GM21717 (cell line): ENCODE measurements around the gene USP13.

Experiments used
- ATAC-seq: cut with Tn5 transposase; IDR thresholded peaks from one replicate; pipeline ENCODE4 v1.9.1; 2021; ENCODE audit warnings: mild to moderate bottlenecking, moderate library complexity; ENCODE audit not compliant: unreplicated experiment

The USP13 gene

DNA sequence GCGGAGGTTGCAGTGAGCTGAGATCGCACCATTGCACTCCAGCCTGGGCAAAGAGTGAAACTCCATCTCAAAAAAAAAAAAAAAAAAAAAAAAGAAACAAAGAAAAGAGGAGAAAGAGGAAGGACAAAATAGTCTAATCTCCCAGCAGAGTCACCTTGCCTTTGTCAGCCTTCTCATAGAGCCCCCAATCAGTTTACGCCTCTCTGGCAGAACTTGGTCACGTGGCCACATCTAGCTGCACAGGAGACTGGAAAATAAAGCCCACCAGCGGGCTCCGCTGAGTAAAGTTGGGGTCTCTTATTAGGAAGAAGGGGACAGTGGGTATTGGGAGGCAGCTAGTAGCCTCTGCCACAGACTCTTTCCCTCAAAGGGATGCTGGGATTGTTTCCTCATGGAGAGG lies 41.9 kb downstream of the USP13 start:
- ATAC-seq = no peak

DNA sequence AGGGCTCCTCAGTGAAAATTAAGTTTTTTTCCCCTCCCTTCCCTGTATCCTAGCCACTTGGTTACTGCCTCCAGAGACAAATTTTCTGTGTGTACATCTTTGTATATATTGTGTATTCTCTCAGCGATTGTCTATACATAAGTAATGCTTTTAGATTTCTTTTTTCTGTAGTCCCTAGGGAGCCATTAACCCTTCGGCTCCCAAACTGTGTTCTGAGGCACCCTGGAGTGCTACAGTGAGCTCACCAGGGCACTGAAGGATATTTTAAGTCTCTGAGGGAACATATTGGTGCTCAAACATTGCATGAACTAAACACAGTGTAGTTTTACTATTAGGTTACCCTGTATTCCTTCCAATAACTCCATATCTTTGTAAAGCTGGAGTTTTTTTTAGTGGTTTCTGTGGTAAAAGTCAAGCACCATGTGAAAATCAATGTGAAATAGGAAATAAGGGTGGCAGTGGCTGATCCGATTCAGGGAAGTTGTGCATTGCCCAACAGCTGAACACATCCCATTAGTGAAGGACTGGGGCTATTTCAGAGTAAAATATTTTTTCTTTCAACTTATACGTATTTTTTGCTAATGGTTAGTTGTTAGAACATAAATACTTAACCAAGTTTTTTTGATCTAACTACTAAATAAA lies 43.0 kb downstream of the USP13 start:
- no peak for ATAC-seq

DNA sequence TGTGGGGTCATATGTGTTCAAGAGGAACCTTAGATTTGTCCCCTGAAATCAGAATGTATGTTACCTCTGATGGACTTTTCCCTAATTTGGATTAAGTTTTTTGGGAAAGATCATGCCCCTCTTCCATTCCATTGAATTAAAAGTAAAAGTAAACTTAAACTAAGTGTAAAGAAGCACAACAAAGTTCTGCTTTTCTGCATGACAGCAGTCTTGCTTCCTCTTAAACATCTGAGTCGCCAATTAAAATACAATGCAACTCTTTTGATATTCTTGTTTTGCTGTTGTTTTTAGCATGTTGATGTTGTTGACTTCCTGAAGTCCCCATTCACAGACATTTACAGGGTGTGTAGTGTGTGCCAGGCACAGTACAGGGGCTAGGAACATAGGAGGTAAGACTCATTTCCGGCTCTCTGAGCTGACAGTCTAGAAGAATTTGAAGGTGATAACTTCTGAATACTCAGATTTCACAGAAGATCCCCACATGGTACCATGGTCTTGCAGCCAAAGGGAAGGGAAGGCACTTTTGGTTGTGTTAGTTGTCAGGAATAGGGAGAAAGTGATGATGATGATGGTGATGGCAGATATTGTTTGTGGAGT lies 45.0 kb downstream of the USP13 start:
- ATAC-seq = no peak

DNA sequence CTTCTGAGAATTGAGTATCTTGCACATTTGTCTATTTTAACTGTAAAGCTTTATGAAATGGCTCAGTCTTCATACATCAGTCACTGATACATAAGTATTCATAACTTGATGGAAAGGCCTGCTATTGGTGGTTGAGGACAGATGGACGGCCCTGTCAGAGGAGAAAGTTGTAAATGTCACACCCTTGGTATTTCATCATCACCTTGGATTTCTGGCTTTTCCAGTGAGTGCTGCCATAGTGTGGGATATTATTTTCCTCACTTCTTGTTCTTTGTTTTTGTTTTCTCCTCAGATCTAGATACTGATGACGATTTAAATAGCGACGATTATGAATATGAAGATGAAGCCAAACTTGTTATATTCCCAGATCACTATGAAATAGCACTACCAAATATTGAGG lies 47.9 kb downstream of the USP13 start:
- no peak for ATAC-seq

DNA sequence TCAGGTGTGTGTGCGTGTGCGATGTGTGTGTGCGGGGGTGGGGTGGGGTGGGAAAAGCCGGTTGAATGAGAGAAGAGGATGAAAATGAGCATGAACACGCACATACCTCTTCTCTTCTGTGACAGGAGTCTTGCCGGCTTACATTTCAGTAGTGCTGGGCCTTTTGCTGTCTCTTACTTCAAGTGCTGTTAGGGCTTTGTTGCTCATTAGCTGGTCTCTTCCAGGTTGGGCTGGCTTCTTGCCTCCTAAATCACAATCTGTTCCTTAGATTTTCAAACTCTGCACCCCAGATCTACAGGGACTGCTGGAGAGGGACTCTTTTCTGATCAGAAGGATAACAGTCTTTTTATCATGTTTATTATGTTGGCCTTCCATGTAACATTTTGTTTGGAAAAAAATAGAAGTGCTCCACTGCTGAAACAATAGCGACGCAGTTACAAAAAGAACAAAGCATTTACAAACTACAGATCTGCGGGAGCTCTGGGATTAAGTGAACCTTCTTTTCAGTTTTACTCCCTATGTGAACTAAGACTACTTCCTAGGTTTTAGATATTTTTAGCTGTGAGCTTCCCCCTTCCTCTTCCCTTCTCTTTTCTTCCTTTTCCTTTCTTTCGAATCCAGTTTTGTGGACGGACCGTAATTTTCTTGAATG lies 48.5 kb downstream of the USP13 start:
- no peak for ATAC-seq

DNA sequence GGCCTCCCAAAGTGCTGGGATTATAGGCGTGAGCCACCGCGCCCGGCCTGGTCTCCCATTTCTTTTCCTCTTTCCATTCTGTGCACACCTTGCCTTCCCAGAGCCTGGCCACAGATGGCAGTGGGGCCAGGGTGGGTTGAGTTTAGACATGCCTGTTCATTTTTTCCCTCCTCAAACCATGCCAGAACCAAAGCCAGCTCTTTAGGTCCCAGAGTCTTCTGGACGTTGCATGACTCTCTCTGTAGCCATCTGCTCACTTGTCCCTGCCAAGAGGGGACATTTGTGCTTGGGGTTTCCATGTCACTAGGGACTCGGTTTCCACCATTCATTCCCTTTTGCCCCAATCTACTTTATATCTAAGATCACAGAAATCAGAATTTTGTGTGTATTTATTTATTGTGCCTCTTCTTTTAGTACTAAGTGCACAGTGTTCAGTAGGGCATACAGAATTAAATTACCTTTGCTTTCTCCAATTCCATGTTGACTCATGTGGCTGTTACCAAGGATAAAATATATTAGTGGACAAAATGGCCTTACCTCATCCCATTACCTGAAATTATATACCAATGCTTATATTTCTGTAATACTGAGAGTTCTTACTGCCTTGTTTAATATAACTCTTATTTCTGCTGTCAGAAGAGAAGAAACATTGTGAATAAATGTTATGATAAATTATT lies 49.6 kb downstream of the USP13 start:
- no peak for ATAC-seq

DNA sequence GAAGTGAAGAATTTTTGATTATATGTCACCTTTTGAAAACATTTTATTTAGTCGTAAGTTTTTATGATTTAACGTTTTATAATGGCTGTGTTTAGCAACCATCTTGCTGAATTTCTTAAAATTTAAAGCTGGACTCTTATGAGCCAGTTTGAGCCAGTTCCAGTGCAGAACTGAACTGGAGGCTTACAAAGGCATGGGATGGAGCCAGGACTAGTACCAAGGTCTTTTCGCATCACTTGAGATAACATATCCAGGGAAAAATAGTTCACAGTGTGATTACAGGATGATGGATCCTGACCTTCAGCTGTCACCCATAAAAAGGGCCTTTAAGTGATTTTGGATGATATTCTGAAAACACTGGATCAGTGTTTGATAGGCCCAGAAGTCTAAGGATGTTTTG lies 51.0 kb downstream of the USP13 start:
- no peak for ATAC-seq

DNA sequence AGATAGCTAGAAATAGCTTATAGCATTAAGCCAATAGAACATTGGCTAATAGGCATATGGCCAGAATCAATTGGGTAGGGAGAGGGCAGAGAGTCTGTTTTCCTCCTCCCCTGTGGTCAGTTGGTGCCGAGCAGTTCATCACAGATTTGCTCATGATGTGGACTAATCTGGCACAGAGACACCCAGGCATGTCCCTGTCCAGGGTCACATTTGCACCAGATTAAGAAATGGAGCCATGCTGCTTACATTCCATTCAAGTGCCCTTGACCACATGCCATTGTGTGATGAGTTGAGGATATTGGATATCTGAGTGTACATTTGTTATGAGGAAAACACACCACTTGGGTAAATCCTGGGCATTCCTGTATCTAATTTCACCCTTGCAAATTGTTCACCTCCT lies 53.4 kb downstream of the USP13 start:
- ATAC-seq = no peak

DNA sequence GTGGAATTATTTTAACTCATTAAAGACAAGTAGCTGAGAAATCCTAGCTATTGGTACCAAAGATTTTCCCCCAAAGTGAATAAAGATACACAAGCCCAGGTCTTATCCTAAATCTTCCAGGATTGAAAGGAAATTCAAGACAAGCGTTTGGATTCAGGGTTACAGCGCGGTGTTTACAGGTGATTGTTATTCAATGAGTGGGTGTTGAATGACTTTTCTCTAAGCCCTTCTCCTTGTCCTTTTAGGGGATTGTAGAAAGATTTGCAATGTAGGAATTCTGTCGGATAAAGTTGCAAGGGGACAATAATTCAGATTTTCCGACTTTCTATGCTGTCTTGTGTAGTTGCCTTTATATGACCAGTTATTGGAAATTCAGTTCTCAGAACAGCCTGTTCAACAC lies 57.2 kb downstream of the USP13 start:
- ATAC-seq = no peak

DNA sequence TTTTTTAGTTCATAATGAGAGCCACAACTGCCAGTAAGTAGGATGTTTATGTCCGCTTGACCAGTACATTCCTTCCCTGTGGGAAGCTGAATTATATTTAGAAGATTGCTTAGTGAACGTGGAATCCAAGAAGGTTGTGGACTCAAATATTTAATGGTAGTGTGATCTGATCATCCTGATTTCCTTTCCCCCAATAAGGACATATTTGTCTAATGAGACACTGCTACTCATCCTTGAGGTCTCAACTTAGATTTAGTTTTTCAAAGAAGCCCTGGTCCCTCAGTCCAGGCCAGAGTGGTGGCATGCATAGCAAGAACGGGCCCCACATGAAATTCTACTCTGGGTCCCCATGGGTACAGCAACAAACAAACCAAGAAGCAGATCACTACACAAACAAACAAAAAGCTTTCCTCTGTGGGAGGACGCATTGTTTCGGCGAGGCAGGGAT lies 60.8 kb downstream of the USP13 start:
- no peak for ATAC-seq

DNA sequence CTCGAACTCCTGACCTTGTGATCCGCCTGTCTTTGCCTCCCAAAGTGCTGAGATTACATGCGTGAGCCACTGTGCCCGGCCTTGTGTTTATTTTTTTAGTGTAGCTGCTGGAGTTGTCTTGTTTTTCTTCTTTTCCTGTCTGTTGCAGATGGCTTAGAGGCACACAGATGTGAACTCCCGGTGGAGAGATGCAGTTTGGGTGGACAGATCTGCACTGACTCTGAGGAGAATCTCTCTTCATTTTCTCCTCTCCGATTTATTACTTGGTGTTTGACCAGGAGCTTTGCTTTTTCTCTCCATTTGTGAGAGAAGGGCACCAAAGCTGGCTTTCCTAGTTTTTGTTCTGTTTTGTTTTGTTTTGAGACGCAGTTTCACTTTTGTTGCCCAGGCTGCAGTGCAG lies 62.7 kb downstream of the USP13 start:
- ATAC-seq = no peak

DNA sequence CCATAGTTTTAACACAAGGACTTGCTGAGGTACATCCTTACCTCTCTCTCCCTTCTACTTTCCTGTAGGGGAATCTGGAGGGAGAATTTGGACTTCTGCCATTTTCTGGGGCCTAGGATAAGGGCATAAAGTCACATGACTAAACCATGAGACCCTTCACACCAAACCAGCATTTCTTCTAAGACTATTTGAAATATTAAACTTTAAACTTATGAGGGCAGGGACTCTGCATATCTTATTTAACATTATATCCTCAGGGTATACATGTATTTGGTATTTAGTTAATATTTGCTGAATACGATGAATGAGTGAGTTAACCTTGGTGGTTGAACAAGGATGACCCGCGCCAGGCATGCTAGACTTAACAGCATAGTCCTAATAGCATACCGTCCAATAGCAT lies 63.4 kb downstream of the USP13 start:
- ATAC-seq = no peak

DNA sequence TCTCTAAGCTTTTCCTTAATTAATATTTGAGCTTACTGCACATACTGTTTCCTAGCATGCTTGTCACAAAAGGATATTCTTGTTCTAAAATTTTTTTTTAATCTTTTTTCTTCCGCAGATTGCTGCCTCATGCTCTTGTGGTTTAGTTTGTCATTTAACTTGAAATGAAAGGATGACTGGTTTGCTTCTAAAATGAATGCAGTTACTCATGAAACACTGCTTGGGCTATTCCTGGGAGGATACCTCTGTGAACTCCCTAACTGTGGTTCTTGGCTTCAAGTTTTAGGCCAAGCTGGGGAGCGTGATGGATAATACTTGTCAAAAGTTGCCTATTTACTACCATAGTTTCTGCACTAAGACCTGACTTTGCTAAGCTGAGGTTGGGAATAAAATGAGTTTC lies 64.0 kb downstream of the USP13 start:
- ATAC-seq = no peak

DNA sequence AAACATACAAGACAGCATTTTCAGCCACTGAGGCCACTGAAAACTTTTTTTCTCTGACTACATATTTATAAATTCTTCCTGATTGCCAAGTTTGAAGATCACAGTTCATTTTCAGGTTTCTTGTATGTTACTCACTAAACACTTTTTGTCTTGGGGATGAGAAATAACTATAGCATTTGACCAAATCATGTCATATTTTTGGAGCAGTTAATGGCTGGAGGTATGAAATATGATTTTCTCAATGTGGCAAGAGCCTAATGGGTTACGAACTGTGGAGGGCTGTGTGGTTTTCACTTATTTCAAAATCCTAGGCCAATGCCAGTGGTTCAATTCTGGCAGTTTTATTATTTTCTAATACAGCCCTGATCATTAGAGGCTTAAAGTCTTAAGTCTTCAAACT lies 64.4 kb downstream of the USP13 start:
- ATAC-seq = no peak

DNA sequence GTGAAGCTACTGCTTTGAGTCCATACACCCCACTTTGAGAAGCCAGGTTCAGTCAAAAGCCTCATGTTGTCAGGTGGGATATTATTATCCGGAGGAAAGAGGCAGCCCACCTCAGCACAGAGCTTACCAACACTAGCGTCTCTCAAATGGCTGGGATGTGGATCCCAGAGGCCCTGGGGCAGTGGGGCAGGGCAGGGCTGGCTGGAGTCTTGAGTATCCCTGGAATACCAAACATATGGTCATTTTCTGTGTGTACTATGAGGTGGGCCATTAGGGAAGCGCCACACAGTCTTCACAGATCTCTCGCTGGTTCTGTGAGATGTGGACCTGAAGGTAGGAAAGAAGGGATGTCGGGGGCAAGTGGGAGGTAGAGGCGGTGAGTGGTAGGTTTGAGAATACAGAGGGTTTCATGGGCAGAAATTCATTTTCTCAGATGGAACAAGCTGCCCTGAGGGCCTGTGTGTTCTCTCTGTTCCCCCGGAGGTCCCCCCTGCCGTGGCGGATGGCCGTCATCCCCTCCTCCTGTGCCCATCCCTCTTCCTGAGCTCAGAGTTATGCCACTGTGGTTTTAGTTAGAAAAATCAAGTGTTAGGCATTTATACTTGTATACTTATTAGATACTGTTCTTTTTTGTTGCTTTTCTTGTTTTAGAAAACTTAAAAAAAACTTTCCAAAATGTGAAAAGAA lies 66.4 kb downstream of the USP13 start:
- no peak for ATAC-seq

DNA sequence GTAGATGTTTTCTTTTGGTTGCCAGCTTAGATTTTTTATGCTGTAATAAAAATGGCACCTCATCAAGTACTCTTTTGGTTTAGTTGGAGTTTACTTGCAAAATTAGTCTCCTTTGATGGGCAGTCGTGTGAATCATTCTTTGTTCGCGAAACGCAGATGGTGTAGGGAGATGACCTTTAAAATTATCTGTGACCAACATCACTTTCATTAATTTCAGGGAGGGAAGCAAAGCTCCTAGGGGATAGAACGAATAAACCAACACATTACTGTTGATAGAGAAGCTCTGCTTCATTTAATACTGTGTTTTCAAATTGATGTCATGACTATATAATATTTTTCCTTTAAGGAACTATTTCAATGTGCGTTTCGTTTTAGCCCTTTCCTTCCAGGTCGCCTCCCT lies 67.4 kb downstream of the USP13 start:
- no peak for ATAC-seq

DNA sequence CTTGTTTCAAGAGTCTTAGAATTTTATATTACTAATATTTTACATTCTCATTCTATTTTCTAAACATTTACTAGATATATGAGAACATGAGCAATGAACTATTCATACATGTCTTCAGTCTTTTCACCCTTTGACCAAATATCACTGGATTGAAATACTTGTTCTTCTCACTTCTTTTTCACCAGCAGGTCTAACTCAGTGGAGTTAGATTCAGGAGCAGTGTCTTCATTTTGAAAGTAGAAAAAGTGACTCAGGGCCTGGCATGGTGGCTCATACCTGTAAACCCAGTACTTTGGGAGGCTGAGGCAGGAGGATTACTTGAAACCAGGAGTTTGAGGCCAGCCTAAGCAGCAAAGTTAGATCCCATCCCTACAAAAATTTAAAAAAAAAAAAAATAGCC lies 70.8 kb downstream of the USP13 start:
- no peak for ATAC-seq

DNA sequence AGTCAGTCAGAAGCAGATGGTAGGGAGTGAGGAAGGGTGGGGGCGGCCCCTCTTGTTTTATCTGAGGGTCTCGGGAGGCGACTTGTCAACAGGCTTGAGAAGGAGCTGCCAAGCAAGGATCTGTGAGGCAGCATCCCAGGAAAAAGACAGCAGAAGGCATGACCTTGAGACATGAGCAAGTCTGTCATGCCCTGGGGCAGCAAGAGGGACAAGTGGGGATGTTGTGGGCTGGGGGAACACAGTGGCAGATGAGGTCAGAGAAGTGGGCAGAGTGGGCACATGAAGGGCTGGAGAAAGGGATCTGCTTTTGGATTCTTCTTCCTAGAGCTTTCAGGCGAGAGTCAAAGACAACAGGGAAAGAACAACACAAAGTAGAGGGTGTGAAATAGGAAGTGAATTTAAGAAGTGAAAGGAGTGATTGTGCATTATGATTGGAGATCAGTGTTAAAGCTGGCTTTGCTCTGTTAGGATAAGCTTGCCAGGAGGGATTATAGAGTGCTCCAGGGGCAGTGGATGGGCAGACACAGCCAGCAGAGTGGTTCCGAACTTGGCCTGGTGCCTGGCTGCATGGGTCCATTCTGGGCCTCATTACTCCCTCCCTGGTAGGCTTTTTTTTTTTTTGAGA lies 73.3 kb downstream of the USP13 start:
- no peak for ATAC-seq

DNA sequence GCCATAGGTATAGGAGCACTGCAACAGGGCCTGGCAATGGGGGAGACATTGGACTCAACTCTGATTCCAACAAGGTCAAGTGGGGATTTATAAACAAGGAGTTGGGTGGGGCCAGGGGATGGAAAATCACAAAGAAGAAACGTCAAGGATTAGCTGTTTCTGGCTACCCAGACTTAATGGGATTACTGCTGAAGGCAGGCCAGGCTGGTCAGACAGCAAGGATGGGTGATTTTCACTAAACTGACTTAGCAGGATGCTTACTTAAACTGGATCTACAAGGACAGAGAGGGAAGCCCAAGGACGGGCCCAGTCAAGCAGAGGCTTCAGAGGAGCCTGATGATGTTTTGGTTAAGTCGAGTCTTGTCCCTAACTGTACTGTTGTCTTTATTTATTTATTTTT lies 76.2 kb downstream of the USP13 start:
- ATAC-seq = no peak

DNA sequence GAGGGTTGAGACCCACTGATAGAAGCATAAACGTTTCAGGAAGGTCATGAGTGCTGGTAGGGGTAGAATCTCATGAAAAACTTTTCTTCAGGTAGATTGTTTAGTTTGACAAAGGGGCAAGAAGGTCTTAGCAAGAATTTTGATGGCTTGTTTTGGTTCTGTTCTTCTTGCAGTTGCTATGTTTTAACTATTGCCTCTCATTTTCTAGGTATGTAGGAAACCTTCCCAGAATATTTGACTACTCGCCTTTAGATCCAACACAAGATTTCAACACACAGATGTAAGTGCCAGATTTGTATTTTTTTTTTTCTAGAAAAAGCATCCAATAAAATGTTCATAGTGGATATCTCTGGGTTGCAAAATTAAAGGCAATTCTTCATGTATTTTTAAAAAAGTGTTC lies 77.1 kb downstream of the USP13 start:
- ATAC-seq = no peak

DNA sequence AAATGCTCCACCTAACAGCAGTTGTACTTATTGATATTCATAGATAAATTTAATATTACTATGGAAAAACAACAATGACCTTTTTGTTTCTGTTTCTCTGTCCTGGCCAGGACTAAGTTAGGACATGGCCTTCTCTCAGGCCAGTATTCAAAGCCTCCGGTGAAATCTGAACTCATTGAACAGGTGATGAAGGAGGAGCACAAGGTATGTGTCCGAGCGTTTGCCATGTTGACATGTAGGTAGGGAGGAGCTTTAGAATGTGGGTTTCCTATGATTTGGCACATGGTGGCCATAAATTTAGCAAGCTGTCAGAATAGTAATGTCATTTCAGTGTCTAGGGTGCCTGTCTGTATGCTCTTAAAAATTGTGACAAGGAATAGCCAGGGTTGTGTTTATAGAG lies 77.7 kb downstream of the USP13 start:
- no peak for ATAC-seq
